ENCODE data around the gene UBE2U. TPM values are rescaled to one million over a fixed set of nuclear protein-coding genes. Genes with fewer than 3 reads are reported as not detected.

The UBE2U gene
- total RNA-seq, 1 experiment from 2014 or later: not detected

DNA sequence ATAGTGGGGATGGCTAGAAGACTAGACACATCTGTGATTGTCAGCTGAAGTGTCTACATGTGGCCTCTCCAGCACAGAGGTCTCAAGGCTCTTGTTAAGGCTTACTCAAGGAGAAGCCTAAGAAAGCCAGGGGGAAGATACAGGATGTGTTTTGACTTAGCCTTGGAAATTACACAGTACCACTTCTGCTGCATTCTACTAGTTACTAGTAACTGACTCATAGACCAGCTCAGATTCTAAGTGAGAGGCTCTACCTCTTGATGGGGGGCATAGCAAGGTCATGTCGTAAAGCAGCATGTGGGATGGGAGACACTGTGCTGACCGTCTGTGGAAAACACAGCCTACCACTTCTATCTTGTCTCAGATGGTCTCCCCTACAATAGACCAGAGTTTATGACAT, 99.5 kb downstream of the UBE2U start:
- no TSS peak for BruUV-seq (replicated peaks)
- DNase-seq (ENCODE audit: low read depth, low spot score): no peak
- no peaks in the 10 kb centered on the region for H3K4me1 ChIP-seq (ENCODE audit: control insufficient read depth in 1 of 2, insufficient read depth in 2 of 2, low read length in 2 of 2)
- ChIA-PET CTCF (no interaction called here), RAD21 (ENCODE audit: low non-redundant PET in 1 of 2, low total read pairs in 2 of 2, uncharacterized antibody in 2 of 2, unreplicated experiment in 2 of 2) (no interaction called here), POLR2A (no interaction called here)
- no peaks in the 10 kb centered on the region for H3K79me2 ChIP-seq (ENCODE audit: insufficient read depth, low read length)
- TF ChIP-seq ELF1 (IDR thresholded peaks at IDR 0.05; ENCODE audit: borderline replicate concordance, low read depth): no peak
- no peak for TF ChIP-seq CBX3 (IDR thresholded peaks at IDR 0.05; ENCODE audit: low read depth)
- no peak for TF ChIP-seq EZH2 (IDR thresholded peaks at IDR 0.05)
- no peak for TF ChIP-seq POLR2A (IDR thresholded peaks at IDR 0.05; ENCODE audit: borderline replicate concordance, extremely low read depth, insufficient read depth, insufficient read length)
- TF ChIP-seq ZFX (IDR thresholded peaks at IDR 0.05): no peak
- TF ChIP-seq, protein P1, sequence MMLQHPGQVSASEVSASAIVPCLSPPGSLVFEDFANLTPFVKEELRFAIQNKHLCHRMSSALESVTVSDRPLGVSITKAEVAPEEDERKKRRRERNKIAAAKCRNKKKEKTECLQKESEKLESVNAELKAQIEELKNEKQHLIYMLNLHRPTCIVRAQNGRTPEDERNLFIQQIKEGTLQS (IDR thresholded peaks at IDR 0.05): no peak
- no peak for TF ChIP-seq SP1 (IDR thresholded peaks at IDR 0.05; ENCODE audit: low read depth)
- TF ChIP-seq FOSL1 (IDR thresholded peaks at IDR 0.05; ENCODE audit: low read depth): no peak
- TF ChIP-seq YY1 (IDR thresholded peaks at IDR 0.05; ENCODE audit: extremely low read depth, insufficient replicate concordance, low read depth, low read length): no peak
- TF ChIP-seq, protein P2, sequence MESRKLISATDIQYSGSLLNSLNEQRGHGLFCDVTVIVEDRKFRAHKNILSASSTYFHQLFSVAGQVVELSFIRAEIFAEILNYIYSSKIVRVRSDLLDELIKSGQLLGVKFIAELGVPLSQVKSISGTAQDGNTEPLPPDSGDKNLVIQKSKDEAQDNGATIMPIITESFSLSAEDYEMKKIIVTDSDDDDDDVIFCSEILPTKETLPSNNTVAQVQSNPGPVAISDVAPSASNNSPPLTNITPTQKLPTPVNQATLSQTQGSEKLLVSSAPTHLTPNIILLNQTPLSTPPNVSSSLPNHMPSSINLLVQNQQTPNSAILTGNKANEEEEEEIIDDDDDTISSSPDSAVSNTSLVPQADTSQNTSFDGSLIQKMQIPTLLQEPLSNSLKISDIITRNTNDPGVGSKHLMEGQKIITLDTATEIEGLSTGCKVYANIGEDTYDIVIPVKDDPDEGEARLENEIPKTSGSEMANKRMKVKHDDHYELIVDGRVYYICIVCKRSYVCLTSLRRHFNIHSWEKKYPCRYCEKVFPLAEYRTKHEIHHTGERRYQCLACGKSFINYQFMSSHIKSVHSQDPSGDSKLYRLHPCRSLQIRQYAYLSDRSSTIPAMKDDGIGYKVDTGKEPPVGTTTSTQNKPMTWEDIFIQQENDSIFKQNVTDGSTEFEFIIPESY (IDR thresholded peaks at IDR 0.05; ENCODE audit: extremely low read depth, insufficient replicate concordance, low read length): no peak
- no peak for TF ChIP-seq CEBPB (IDR thresholded peaks at IDR 0.05; ENCODE audit: low read depth)
- no peak for TF ChIP-seq EZH2phosphoT487 (IDR thresholded peaks at IDR 0.05; ENCODE audit: borderline replicate concordance)
- TF ChIP-seq SIN3A (IDR thresholded peaks at IDR 0.05; ENCODE audit: low read depth): no peak
- TF ChIP-seq JUND (IDR thresholded peaks at IDR 0.05): no peak
- TF ChIP-seq TCF7L2 (IDR thresholded peaks at IDR 0.05; ENCODE audit: borderline replicate concordance, extremely low read depth, insufficient read depth, insufficient read length): no peak
- no peak for TF ChIP-seq RAD21 (IDR thresholded peaks at IDR 0.05; ENCODE audit: low read depth)
- no peak for TF ChIP-seq REST (IDR thresholded peaks at IDR 0.05; ENCODE audit: low read depth)
- no peak for TF ChIP-seq EGR1 (IDR thresholded peaks at IDR 0.05; ENCODE audit: low read depth)
- no peak overlapping the region for H3K4me3 ChIP-seq (replicated peaks in 1 of 2; ENCODE audit: low read depth in 1 of 2, low read length in 2 of 2)
- ATAC-seq: peak; percentile 6; the same call in 1 of the 2 replicates
- intact Hi-C loops (cut with micrococcal nuclease): no loop called here
- no peaks in the 10 kb centered on the region for H3K27me3 ChIP-seq (ENCODE audit: insufficient read depth, low read length)
- H3K9ac ChIP-seq (ENCODE audit: low read length): no peak overlapping the region
- H3K27ac ChIP-seq (ENCODE audit: low read depth, low read length): no peak overlapping the region
- no peaks in the 10 kb centered on the region for H3K9me3 ChIP-seq (ENCODE audit: control insufficient read depth in 1 of 2, insufficient read depth in 1 of 2, low read depth in 1 of 2, low read length in 2 of 2)
- H3K36me3 ChIP-seq (ENCODE audit: control insufficient read depth in 1 of 2, insufficient read depth in 2 of 2, low read length in 2 of 2): no peaks in the 10 kb centered on the region
- H3K4me2 ChIP-seq (ENCODE audit: low read length): no peak overlapping the region
- H4K20me1 ChIP-seq (ENCODE audit: insufficient read depth): no peaks in the 10 kb centered on the region
- H2AFZ ChIP-seq (ENCODE audit: low read depth, low read length, poor library complexity, severe bottlenecking): no peak overlapping the region
- no peaks in the 10 kb centered on the region for H3K9me2 ChIP-seq (ENCODE audit: insufficient read depth)
